HCT116 (cell line): ENCODE results near the gene DOCK1. TPM values are rescaled to one million over a fixed set of nuclear protein-coding genes. Genes with fewer than 3 reads are reported as not detected.
A peak's percentile ranks its signal among the peaks of the same experiment; 100 is the strongest.

ENCODE experiments used
- ATAC-seq: fragments of 200-7000 bp; cut with Tn5 transposase; 2 replicates; pipeline ENCODE4 v1.9.1; 2020; ENCODE audit warnings: mild to moderate bottlenecking, moderate library complexity
- BruUV-seq: library from RNA; stranded (reverse); fragments of 400-500 nt; replicated peaks from 2 replicates; lab custom pipeline; 2021; lab: Mats Ljungman, UMichigan
- CTCF ChIA-PET: fragments of 300-600 bp; sonication (Branson Sonifier 250); formaldehyde crosslinking; loops from one replicate; lab custom pipeline; 2021; ENCODE audit warnings: antibody characterized with exemption; lab: Charles Lee
- POLR2A ChIA-PET: fragments of 300-600, 350-600 bp; sonication (Branson Sonifier 250); formaldehyde crosslinking; loops from one replicate; lab custom pipeline; 2021; ENCODE audit warnings: antibody characterized with exemption; lab: Charles Lee
- RAD21 ChIA-PET, 2 experiments: fragments of 300-600 bp; sonication (Branson Sonifier 250); formaldehyde crosslinking; loops; one replicate each; lab custom pipeline; 2023; ENCODE audit warnings: low total read pairs in 2 of 2; ENCODE audit not compliant: uncharacterized antibody in 2 of 2, unreplicated experiment in 2 of 2, low non-redundant PET in 1 of 2; lab: Charles Lee
- DNase-seq: peaks from one replicate; pipeline ENCODE4 v3.0.0-alpha.2; 2010; ENCODE audit warnings: low read depth, low spot score
- H2AFZ ChIP-seq: fragments of 200-600 bp; shearing (Covaris generic), sonication (generic); 2 replicates; pipeline ENCODE4 v1.6.1; 2017; ENCODE audit warnings: low read depth, mixed run types, mixed read lengths, antibody characterized with exemption, low read length; ENCODE audit not compliant: poor library complexity, severe bottlenecking
- H3K27ac ChIP-seq: 2 replicates; pipeline ENCODE4 v1.5.1; 2012; ENCODE audit warnings: low read depth, low read length
- H3K27me3 ChIP-seq: fragments of 200-600 bp; sonication (generic); 2 replicates; pipeline ENCODE4 v1.6.1; 2016; ENCODE audit warnings: mixed run types, low read length, mixed read lengths; ENCODE audit not compliant: insufficient read depth
- H3K36me3 ChIP-seq, 2 experiments: fragments of 200-500 bp in 1 of 2; fragments of 200-600 bp in 1 of 2; sonication (Bioruptor generic) in 1 of 2; sonication (generic) in 1 of 2; 2 replicates each; pipeline versions ENCODE4 v1.5.1 to v1.6.1; 2014 to 2016; ENCODE audit warnings: low read length in 2 of 2, inconsistent platforms in 1 of 2, mixed read lengths in 1 of 2, mixed run types in 1 of 2; ENCODE audit not compliant: insufficient read depth in 2 of 2, control insufficient read depth in 1 of 2
- H3K4me1 ChIP-seq, 2 experiments: fragments of 200-600 bp in 1 of 2; sonication (generic) in 1 of 2; 2 replicates each; pipeline versions ENCODE4 v1.5.1 to v1.6.1; 2012 to 2017; ENCODE audit warnings: low read length in 2 of 2, inconsistent platforms in 1 of 2, mild to moderate bottlenecking in 1 of 2, mixed read lengths in 1 of 2, mixed run types in 1 of 2, moderate library complexity in 1 of 2; ENCODE audit not compliant: insufficient read depth in 2 of 2, control insufficient read depth in 1 of 2
- H3K4me2 ChIP-seq: fragments of 200-600 bp; sonication (generic); 2 replicates; pipeline ENCODE4 v1.6.1; 2017; ENCODE audit warnings: mixed run types, low read length, mixed read lengths
- H3K4me3 ChIP-seq, 2 experiments: fragments of 200-600 bp in 1 of 2; sonication (generic) in 1 of 2; replicated peaks in 1 of 2; 2 replicates each; pipeline ENCODE4 v1.5.1; 2011 to 2016; ENCODE audit warnings: low read length in 2 of 2, control low read depth in 1 of 2, low read depth in 1 of 2, mild to moderate bottlenecking in 1 of 2, mixed read lengths in 1 of 2, mixed run types in 1 of 2
- H3K79me2 ChIP-seq: fragments of 200-600 bp; sonication (generic); 2 replicates; pipeline ENCODE4 v1.6.1; 2017; ENCODE audit warnings: mild to moderate bottlenecking, mixed run types, low read length, moderate library complexity, mixed read lengths; ENCODE audit not compliant: insufficient read depth
- H3K9ac ChIP-seq: fragments of 200-600 bp; sonication (generic); 2 replicates; pipeline ENCODE4 v1.6.1; 2016; ENCODE audit warnings: low read length, mixed read lengths
- H3K9me2 ChIP-seq: fragments of 200-600 bp; sonication (generic), shearing (Covaris generic); 2 replicates; pipeline ENCODE4 v1.6.1; 2017; ENCODE audit warnings: mixed run types, mild to moderate bottlenecking, moderate library complexity; ENCODE audit not compliant: insufficient read depth
- H3K9me3 ChIP-seq, 2 experiments: fragments of 200-500 bp in 1 of 2; fragments of 200-600 bp in 1 of 2; sonication (Bioruptor generic) in 1 of 2; sonication (generic) in 1 of 2; 2 replicates each; pipeline ENCODE4 v1.6.1; 2014 to 2017; ENCODE audit warnings: low read length in 2 of 2, mixed read lengths in 2 of 2, inconsistent platforms in 1 of 2, low read depth in 1 of 2, mild to moderate bottlenecking in 1 of 2, mixed run types in 1 of 2, moderate library complexity in 1 of 2; ENCODE audit not compliant: control insufficient read depth in 1 of 2, insufficient read depth in 1 of 2
- H4K20me1 ChIP-seq: fragments of 200-600 bp; sonication (generic), shearing (Covaris generic); 2 replicates; pipeline ENCODE4 v1.6.1; 2017; ENCODE audit warnings: mixed run types, mild to moderate bottlenecking, moderate library complexity; ENCODE audit not compliant: insufficient read depth
- EZH2 ChIP-seq: fragments of 200-600 bp; sonication (generic); IDR thresholded peaks from 2 replicates; pipeline ENCODE4 v1.6.1; 2017; ENCODE audit warnings: antibody characterized with exemption, mixed run types
- EZH2phosphoT487 ChIP-seq: fragments of 200-600 bp; IDR thresholded peaks from 2 replicates; pipeline ENCODE4 v1.6.1; 2018; ENCODE audit warnings: antibody characterized with exemption, borderline replicate concordance
- JUND ChIP-seq: IDR thresholded peaks from 2 replicates; pipeline ENCODE4 v1.6.1; 2012
- SIN3A ChIP-seq: IDR thresholded peaks from 2 replicates; pipeline ENCODE4 v1.6.1; 2012; ENCODE audit warnings: low read depth
- ZFX ChIP-seq: fragments of 450-650 bp; IDR thresholded peaks from 2 replicates; pipeline ENCODE4 v1.6.1; 2017
- intact Hi-C: fragments of 100-400 bp; cut with micrococcal nuclease; formaldehyde crosslinking; loops from 2 replicates; pipeline ENCODE4 v1.10.0; 2022
- total RNA-seq: library from RNA; stranded (reverse); gene quantifications from one replicate; pipeline ENCODE4 v1.2.1, GENCODE V29; 2021; ENCODE audit not compliant: unreplicated experiment
- TF ChIP-seq, protein P1 (sequence below): IDR thresholded peaks from 2 replicates; pipeline ENCODE4 v1.6.1; 2012; ENCODE audit warnings: low read depth
- TF ChIP-seq, protein P2 (sequence below): IDR thresholded peaks from 2 replicates; pipeline ENCODE4 v1.6.1; 2011; ENCODE audit warnings: mild to moderate bottlenecking, low read length, moderate library complexity; ENCODE audit not compliant: insufficient replicate concordance; ENCODE audit errors: extremely low read depth

Gene DOCK1
- total RNA-seq, 1 experiment from 2014 or later = 46.5 TPM

DNA sequence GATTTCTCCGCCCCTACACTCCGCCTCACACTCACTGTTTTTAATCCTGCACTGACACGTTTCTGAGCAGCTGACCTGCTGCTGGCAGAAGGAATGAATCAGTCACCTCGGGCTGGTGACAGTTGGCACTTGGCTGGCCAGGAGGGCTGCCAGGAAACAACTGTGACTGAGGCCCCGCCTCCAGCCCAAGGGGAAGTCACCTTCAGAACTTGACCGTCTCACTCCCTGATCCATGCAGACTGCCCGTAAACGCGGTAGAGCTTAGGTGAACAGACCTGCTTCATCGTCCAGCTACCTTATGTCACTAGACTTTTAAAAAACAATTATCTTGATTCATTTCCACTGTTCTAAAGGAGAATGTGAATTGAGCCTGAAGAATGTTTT lies 107.5 kb downstream of the DOCK1 start (continued):
- TF ChIP-seq, protein P1, sequence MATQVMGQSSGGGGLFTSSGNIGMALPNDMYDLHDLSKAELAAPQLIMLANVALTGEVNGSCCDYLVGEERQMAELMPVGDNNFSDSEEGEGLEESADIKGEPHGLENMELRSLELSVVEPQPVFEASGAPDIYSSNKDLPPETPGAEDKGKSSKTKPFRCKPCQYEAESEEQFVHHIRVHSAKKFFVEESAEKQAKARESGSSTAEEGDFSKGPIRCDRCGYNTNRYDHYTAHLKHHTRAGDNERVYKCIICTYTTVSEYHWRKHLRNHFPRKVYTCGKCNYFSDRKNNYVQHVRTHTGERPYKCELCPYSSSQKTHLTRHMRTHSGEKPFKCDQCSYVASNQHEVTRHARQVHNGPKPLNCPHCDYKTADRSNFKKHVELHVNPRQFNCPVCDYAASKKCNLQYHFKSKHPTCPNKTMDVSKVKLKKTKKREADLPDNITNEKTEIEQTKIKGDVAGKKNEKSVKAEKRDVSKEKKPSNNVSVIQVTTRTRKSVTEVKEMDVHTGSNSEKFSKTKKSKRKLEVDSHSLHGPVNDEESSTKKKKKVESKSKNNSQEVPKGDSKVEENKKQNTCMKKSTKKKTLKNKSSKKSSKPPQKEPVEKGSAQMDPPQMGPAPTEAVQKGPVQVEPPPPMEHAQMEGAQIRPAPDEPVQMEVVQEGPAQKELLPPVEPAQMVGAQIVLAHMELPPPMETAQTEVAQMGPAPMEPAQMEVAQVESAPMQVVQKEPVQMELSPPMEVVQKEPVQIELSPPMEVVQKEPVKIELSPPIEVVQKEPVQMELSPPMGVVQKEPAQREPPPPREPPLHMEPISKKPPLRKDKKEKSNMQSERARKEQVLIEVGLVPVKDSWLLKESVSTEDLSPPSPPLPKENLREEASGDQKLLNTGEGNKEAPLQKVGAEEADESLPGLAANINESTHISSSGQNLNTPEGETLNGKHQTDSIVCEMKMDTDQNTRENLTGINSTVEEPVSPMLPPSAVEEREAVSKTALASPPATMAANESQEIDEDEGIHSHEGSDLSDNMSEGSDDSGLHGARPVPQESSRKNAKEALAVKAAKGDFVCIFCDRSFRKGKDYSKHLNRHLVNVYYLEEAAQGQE = no peak
- no peak for TF ChIP-seq ZFX
- TF ChIP-seq SIN3A = peak; percentile 50; the same call in 1 of the 2 replicates
- peak; percentile 32; the same call in 1 of the 2 replicates for TF ChIP-seq JUND
- TF ChIP-seq, all 23 proteins: peak for 2

DNA sequence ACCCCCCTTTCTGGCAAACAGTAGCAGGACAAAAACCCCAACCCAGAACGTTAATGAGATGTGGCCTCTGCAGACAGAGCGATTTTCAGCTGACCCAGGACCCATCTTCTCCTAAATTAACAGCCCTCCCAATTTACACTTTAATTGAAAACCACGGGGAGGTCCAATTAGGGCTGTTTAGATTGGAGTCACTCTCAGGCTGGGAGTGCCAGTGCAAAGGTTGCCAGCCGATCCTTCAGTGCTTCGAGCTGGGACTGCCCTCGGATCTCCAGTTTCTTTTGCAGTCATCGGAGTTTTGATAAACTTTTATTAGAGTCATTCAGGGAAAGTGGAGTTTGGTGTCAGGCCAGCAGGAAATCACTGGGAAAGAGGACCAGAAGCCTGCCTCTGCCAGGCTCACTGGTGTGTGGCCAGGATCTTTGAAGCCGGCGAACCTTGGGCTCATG lies 108.0 kb downstream of the DOCK1 start:
- H3K9ac ChIP-seq = no peak overlapping the region
- H3K36me3 ChIP-seq = peaks cover 0 to 3% of the 10 kb centered on the region in 2 experiments; a peak in 2 of 4 replicates
- no peak overlapping the region for H2AFZ ChIP-seq
- H3K4me1 ChIP-seq = peaks cover 0 to 21% of the 10 kb centered on the region in 2 experiments; a peak in 1 of 4 replicates
- POLR2A ChIA-PET = no interaction called here
- intact Hi-C loops = no loop called here
- CTCF ChIA-PET = no interaction called here
- ATAC-seq (no peak), DNase-seq (no peak)
- H3K27ac ChIP-seq = no peak overlapping the region
- no peaks in the 10 kb centered on the region for H3K9me3 ChIP-seq
- no TSS peak for BruUV-seq
- no peaks in the 10 kb centered on the region for H3K9me2 ChIP-seq
- H3K4me3 ChIP-seq = no peak overlapping the region
- H3K27me3 ChIP-seq = no peaks in the 10 kb centered on the region
- RAD21 ChIA-PET = no interaction called here
- H3K79me2 ChIP-seq = no peaks in the 10 kb centered on the region
- no peak overlapping the region for H3K4me2 ChIP-seq
- H4K20me1 ChIP-seq = no peaks in the 10 kb centered on the region
- TF ChIP-seq EZH2 (no peak), JUND (no peak), EZH2phosphoT487 (no peak)
- TF ChIP-seq, protein P2, sequence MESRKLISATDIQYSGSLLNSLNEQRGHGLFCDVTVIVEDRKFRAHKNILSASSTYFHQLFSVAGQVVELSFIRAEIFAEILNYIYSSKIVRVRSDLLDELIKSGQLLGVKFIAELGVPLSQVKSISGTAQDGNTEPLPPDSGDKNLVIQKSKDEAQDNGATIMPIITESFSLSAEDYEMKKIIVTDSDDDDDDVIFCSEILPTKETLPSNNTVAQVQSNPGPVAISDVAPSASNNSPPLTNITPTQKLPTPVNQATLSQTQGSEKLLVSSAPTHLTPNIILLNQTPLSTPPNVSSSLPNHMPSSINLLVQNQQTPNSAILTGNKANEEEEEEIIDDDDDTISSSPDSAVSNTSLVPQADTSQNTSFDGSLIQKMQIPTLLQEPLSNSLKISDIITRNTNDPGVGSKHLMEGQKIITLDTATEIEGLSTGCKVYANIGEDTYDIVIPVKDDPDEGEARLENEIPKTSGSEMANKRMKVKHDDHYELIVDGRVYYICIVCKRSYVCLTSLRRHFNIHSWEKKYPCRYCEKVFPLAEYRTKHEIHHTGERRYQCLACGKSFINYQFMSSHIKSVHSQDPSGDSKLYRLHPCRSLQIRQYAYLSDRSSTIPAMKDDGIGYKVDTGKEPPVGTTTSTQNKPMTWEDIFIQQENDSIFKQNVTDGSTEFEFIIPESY = no peak
